ENCODE measurements around the gene PPFIA4.

The PPFIA4 gene

DNA sequence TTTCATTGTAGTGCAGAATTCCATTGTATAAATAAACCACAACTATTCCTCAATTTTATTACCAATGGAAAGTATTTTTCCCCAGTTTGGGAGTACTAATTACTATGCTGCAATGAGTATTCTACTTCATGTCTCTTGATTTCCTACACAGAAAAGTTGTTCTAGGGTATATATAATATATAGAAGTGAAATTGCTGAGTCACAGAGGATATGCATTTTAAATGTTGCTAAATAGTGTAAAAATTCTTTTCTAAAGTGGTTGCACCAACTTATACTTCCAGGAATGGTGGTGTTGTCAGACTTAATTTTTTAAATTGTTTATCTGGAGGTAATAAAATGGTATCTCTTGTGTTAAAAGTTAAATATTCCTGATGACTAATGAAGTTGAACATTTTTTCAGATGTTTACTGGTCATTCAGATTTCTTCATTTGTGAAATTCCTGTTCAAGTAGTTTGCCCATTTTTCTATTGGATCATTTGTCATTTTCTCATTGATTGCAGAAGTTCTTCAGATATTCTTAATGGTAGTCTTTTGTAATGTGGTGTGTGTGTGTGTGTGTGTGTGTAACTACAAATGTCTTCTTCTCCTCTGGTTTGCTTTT is 78.6 kb downstream of the PPFIA4 start:
- DNase-seq, result no peak

DNA sequence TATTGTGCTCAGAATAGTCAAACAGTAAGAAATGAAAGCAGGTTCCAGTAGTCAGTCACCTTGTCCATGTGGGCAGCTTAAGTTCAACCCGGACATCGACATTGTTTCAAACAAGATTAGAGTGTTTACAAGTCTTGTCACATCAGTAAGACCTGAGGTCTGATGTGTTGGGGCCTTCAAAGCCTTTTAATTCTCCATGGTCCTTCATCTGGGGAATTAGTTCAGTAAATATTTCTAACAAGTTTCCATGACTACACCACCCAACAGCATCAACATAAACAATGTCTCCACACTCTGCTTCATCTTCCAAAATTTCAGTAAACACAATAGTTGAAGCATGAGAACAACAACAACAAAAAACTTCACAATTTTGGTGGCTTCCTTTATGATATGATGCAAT is 86.2 kb downstream of the PPFIA4 start:
- DNase-seq, result no peak

DNA sequence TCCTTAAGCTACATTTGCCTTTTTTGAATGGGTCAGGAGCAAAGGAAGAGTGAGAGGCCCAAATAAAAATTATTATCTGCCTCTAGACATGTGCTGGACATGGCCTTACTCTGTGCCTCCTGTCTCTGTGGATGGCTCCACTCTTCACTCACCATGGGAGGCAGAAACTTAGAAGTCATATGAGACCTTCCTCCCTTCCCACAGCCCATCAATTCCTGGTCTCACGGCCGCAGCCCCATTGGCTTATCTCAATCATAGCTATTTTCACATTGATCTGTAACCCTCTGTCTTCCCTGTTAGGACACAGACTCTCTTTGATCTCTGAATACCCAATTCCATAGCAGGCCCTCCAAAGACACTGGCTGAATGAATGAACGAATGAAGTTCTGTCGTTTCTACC is 87.0 kb downstream of the PPFIA4 start:
- no peak for DNase-seq

DNA sequence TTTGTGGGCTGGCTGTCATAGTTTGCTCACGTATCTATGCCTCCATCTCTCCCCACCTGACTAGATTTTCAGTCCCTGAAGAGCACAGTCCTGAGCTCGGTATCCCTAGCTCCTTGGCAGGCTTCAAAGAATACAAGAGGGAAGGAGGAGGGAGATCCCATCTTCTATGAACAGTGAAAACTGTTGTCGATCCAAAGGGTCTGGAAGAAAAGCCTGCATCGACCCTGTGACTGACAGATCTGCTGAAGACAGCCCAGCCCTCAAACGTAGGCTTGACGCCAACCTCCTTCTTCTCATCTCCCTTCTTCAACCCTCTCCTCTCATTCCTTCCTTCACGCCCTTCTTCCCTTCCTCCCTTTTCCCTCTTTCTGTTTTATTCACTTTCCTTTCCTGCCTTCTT is 87.9 kb downstream of the PPFIA4 start:
- DNase-seq, result no peak

DNA sequence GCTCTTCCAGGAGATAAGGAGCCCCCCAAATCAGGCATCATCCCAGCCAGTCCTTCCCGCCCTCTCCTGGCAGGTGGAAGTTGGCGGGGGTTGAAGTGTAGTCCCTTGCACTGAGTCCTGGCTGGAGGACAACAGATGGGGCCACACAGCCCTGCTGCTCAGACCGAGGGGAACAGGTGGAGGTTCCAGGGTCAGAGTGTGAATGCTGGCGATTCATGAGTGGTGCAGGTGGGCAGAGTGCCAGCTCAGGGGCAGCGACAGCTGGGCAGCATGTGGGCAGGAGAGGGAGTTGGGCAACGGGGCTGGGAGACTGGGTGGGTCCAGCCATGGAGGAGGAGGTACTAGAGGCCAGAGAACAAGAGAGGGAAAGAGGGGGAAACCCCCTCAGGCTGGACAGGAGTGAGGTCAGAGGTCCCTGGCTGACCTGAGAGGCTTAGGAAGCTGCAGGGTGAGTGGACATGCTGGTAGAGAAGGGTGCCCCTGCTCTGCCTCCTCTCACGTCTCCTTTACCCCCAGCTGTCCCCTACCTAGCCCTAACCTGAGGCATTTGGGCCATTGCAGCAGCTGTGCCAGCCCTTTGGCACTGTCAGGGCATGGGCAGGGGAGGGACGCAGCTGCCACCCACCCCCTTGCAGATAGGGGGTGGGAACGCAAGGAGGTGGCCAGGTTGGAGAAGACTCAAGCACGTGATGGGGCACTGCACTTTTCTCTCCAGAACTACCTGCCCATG is 90.0 kb downstream of the PPFIA4 start:
- DNase-seq, result no peak

DNA sequence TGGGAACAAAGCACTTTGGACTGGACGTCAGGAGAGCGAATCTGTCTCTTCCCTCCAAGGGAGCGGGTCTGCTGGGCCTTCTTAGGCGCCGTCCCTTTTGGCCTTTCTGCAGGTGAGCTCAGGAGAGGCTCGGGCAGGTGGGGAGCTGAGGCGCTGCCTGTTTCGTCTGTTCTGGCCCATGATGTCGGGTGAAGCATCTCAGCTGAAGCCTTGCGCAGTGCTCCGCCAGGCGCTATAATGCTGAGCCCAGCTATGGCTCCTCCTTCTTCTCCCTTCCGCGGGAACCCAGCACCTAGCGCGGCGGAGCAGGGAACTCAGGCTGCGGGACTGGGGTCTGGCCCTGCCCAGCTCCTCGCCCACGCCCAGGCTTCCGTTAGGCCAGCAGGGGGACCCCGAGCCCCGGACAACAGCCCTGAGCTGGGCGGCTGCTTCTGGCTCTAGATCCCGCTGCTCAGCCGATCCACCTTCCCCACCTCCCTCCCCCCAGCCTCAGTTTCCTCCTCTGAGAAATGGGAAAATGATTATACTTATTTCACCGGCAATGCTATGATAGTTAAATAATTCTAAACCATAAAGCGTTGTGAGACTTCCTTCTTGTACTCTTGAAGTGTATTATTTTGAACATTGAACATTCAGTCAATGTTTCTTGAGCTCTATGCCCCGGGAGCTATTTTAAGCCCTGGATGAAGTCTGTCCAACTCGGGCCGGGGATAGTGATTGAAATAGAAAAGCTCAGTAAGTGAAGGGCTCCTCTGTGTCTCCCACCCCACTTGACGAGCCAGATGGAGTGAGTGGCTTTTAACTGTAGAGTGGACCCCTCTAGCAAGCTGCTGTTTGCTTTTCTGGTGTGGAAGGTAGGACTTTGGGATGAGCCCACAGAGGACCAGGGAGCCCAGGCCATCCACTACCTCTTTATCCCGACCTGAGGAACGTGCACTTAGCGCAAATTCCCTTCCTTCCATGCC is 91.6 kb downstream of the PPFIA4 start:
- DNase-seq, result peak; percentile 59

DNA sequence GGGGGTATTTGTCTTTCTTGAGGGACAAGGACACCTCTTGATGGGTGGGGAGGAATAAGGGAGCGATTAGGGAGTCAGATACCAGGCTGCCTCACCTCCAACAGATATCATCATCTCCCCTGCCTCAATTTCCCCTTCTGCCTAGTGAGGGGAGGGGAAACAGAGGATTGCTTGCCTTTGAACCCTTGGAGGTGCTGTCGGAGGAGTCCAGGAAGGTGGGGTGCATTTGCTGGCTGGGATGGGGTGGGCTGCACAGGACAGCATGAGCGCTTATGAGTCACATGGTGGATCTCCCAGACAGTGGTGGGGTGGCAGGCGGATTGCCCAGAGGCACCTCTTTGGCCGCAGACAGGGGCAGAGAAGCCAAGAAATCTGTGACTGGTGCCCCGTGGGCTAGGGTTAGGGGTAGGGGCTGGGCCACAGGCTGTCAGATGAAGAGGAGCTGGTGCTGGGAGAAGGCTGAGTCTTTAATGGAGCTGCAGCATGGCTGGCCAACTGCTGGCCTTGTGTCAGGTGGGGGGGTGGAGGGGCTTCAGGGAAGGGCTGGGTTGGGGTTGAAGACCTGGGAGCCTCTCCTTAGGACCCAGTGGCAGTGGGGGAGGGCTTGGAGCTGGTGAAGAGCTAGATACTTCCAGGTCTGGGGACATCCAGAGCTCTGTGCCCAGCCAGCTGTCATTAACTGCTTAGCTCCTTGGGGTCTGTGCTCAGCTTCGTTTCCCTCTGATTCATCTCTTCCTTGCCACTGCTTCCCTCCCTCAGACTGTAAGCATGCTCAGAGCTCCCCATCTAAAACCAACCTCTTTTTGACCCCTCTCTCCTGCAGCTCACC is 94.2 kb downstream of the PPFIA4 start:
- DNase-seq, result no peak

DNA sequence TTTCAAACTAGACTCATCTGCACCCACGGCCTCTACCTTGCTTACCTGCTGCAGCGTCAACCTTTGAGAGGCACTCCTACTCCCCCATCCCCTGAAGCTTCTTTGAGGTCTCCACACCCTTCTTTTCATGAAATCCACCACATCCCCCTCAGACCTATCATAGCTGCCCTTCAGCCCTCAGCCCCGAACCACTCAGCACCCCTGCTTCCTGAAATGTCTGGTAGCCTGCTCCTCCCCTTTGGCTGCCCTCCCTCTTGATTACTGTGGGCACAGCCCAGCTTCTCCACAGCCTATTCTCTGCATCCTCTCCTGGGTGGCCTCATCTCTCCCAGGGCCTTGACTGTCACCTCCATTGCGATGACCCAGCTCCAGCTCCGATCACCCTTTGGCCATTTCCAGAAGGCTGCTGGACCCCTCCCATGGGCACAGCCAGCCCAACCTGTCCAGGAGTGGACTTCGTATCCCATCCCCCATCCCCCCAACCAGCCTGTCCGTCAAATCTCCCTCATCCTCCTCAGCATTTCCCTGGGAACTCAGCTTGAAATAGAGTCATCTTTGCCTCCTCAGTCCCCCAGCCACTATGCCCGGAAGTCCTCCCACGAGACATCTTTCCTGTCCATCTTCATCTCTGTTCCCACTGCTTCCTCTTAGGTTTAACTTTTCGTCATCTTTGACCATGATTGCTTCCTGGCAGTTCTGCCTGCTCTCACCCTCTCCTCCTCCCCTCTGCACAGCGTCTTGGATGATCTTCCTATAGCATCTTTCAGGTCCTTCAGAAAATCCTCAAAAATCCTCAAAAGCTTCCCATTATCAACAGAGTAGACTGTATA is 95.1 kb downstream of the PPFIA4 start:
- no peak for DNase-seq

DNA sequence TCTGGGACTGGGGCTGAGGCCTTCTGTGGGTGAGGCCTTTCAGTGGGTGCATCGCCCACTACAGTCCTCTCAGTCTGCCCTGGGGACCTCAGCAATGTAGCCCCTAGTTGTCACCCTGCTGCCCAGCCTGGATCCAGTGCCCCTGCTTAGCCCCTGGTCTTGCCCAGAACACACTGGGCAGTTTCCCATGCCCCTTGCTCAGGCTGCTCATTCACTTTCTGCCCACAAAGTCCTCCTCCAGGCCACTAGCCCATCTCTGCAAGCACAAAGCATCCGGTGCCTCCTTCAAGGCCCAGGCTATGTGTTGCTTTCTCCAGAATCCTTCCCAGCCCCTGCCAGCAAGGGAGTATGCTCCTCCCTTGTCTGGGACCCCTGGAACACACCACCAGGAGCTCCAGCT is 95.9 kb downstream of the PPFIA4 start:
- no peak for DNase-seq

DNA sequence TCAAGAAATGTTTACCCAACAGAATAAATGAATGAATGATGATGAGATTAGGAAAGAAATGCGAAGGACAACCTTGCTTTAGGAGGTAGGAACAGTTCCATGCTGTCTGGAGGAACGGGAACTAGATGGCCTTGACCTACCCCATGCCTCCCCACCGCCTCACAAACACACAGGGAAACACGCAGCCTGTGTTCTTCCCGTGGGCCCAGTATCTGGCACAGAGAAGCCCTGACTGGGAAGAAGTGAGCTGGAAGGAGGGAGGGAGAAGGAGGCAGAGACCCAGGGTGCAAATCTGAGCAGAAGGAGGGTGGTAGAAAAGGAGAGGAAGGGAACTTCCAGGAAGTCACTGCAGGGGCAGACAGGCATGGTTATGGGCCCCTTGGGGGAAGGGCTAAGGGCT is 97.7 kb downstream of the PPFIA4 start:
- no peak for DNase-seq

DNA sequence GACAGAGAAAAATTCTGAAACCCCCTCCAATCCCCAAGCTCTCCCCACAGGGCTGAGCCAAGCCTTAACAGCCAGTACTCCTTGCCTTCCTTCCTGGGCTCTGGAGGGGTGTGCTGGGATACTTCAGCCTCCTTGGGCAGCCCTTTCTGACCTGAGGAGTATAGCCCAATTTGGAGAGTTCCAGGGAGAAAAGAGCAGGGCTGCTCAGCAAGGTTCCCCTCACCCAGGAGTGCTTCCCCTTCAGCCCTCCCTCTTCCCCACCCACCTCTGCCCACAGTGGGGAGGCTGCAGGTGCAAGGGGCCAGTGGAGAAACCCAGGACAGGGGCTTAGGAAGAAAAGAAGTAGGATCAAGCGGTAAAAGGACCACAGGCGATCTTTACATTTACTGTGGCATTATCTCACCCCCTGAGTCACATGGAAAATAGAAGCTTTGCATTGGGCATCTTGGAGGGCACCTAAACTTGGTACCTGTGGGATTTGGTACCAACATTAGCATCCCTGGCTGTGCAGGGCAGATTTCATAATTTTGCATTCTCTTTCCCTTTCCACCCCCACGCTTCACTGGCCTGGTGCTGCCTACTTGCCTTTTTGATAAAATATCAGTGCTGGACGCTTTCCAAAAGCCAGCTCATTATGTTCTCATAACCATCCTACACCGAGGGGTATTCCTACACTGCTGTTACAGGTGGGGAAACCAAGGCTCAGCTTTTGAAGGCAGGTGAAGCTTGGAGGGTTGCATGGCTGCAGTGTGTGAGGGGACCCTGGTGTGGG is 98.4 kb downstream of the PPFIA4 start:
- DNase-seq, result no peak

DNA sequence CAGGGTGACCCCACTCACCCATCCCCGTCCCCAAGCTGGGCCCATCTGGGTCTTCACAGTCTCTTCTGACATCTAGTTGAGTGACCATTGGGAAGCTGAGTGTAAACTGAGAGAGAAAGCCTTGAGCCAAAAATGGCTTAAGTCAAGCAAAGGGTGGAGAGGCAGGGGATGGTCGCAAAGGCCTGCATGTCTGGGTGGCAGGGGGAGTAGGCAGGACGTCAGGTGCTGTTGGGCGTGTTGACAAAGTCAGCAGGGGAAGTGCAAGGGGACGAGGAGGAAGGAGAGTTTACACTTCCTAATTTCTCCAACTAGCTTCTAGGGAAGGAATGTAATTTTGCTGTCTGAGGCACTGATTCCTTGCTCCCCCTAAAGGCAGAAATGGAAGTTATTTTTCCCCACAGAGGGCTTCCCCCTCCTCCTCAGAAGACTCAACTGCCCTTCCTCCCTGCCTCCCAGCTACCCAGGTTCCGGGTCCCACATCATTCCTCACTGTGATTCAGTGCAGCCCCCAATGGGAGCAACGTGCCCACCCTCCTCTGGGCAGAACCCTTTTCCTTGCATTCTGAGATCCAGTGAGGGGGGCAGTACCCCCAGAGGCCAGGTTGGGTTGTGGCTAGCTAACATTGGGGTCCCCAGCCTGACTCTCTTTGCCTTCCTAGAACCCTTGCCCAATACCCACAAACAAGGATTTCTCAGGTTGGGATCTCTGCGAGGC is 100.0 kb downstream of the PPFIA4 start:
- no peak for DNase-seq

DNA sequence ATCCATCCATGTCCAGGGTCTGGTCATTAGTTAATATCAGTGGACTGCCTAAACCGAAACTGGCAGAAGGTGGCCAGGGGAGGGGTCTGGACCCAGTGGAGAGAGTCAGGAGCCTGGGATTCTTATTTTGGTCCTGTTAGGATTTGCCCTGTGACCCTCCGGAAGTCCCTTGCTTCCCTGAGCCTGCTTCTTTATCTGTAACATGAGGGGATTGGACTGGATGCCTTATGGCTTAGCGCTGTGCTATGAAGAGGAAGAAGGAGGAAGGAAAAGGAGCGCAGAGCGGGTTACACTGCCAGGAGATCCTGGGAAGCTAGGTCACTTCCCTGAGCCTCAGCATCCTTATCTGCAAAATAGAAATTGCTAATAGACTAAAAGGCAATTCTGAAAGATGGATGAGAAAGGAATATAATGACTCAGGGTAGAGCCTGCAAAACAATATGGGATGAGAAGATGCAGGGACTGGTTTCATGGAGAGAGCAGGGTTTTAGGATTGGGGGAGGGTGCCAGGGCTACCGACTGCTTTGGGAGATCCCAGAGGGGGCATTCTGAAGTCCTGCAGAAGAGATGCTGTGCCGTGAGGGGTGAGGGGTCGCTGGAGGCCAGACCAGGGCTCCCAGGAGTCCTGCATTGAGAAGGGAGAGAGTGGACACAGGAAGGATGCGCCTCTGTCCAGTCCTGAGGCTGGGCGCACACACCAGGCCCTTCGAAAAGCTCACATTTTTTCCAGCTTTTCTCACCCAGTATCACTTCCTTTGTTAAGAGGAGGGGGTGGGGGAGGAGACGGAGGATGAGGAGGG is 100.8 kb downstream of the PPFIA4 start:
- no peak for DNase-seq

DNA sequence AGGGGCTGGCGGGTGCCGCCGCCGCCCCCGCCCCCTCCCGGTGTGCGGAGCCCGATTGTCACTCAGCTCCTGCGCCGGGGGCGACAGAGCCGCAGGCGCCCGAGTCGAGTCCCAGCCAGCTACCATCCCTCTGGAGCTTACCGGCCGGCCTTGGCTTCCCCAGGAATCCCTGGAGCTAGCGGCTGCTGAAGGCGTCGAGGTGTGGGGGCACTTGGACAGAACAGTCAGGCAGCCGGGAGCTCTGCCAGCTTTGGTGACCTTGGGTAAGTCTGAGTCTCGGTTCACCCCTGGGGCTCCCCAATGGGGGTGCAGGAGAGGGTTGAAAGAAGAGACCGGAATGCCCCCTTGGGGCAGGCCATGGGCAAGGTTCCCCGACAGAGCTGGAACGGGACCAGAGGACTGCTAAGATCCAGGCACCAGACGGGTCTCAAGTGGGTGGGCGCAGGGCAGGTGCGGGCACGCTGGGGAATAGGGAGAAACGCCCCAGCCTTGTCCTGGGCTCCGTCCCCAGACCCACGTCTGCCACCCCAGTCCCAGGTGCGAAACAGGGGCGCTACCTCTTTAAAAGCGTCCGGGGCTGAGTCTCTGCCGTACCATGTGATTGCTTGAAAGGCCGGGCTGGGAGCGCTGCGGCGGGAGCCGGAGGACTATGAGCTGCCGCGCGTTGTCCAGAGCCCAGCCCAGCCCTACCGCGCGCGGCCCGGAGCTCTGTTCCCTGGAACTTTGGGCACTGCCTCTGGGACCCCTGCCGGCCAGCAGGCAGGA is 101.6 kb downstream of the PPFIA4 start, which contains the start of gene ADORA1:
ADORA1 (plus strand) TSS at position 61 of the 765 bp plus-strand sequence. CDS start 1,116 bp downstream, outside the sequence.
- DNase-seq, result peak; percentile 36

DNA sequence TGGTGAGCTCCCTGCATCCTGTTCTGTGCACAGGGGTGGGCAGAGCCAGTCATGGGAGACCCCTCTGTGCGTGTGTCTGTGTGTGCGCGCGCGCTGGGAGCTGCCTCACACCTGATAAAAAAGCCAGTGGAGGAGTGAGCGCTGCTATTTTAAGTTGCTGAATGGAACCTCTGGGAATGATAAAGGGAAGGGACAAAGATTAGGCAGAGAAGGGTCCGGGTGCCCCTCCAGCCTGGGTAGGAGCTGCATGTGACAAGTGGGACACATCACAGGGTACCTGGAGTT is 102.1 kb downstream of the PPFIA4 start:
- DNase-seq, result no peak
